Measurements from ENCODE around the gene TNRC18. TPM values are rescaled to one million over a fixed set of nuclear protein-coding genes. Genes with fewer than 3 reads are reported as not detected.

TNRC18 gene
- total and polyA plus RNA-seq, 4 donors, result 2.3 to 37.1 (median 20.4) TPM

- no peak overlapping the region for H3K4me3 ChIP-seq (ENCODE audit: low read depth in 1 of 3, low read length in 3 of 3)
- no peaks in the 10 kb centered on the region for H3K27me3 ChIP-seq (ENCODE audit: control insufficient read depth in 4 of 4, insufficient read depth in 4 of 4, low read length in 3 of 4)
- no peaks in the 10 kb centered on the region for H3K9me3 ChIP-seq (ENCODE audit: control insufficient read depth in 4 of 4, low read length in 3 of 4)
- no peak for DNase-seq (ENCODE audit: low spot score)
- TF ChIP-seq SP1 (IDR thresholded peaks at IDR 0.05) (no peak), YY1 (IDR thresholded peaks at IDR 0.05) (no peak), HNF4G (IDR thresholded peaks at IDR 0.05) (no peak), ZBTB33 (IDR thresholded peaks at IDR 0.05) (no peak), MAX (IDR thresholded peaks at IDR 0.05) (no peak), GABPA (IDR thresholded peaks at IDR 0.05 in 1 of 2, conservative IDR thresholded peaks at IDR 0.05 in 1 of 2) (no peak), NR2F2 (IDR thresholded peaks at IDR 0.05) (no peak), JUND (IDR thresholded peaks at IDR 0.05) (no peak), RAD21 (IDR thresholded peaks at IDR 0.05) (no peak), CTCF (IDR thresholded peaks at IDR 0.05; ENCODE audit: low read depth, low read length, missing input control) (no peak), REST (IDR thresholded peaks at IDR 0.05) (no peak), ATF3 (IDR thresholded peaks at IDR 0.05) (no peak), RXRA (IDR thresholded peaks at IDR 0.05) (no peak), TAF1 (conservative IDR thresholded peaks at IDR 0.05) (no peak), HNF4A (conservative IDR thresholded peaks at IDR 0.05) (no peak), FOXA1 (IDR thresholded peaks at IDR 0.05) (no peak), FOXA2 (IDR thresholded peaks at IDR 0.05) (no peak)
- no peak overlapping the region for H3K9ac ChIP-seq (ENCODE audit: low read depth in 1 of 2, low read length in 2 of 2)
- peaks cover 9 to 32% (median 23%) of the 10 kb centered on the region in 4 donors for H3K36me3 ChIP-seq (ENCODE audit: control insufficient read depth in 4 of 4, insufficient read depth in 3 of 4, low read depth in 1 of 4, low read length in 3 of 4)
- H3K27ac ChIP-seq (ENCODE audit: low read depth in 1 of 2, low read length in 2 of 2), result no peak overlapping the region
- WGBS, result 97% methylated on average over 45 of the region's 45 CpGs
- H3K4me1 ChIP-seq (ENCODE audit: control insufficient read depth in 4 of 4, insufficient read depth in 4 of 4, low read length in 3 of 4), result peaks cover 0 to 8% (median 5%) of the 10 kb centered on the region in 4 donors
Measured at GRCh38 chr7:5387711-5388245, 35.9 kb downstream of the TNRC18 start.

Data from liver (tissue), 9 donors.